HG03439 (cell line): ENCODE data around the gene C13orf46.

Experiments used
- ATAC-seq: cut with Tn5 transposase; IDR thresholded peaks from one replicate; pipeline ENCODE4 v1.9.1; 2021; ENCODE audit warnings: mild to moderate bottlenecking, moderate library complexity; ENCODE audit not compliant: unreplicated experiment

C13orf46 gene

GRCh38 chr13:114010401-114011101, 36.7 kb upstream of the C13orf46 start:
- no peak for ATAC-seq

- no peak for ATAC-seq
These were observed 35.9 kb upstream of the C13orf46 start for GRCh38 chr13:114009590-114010400.

DNA sequence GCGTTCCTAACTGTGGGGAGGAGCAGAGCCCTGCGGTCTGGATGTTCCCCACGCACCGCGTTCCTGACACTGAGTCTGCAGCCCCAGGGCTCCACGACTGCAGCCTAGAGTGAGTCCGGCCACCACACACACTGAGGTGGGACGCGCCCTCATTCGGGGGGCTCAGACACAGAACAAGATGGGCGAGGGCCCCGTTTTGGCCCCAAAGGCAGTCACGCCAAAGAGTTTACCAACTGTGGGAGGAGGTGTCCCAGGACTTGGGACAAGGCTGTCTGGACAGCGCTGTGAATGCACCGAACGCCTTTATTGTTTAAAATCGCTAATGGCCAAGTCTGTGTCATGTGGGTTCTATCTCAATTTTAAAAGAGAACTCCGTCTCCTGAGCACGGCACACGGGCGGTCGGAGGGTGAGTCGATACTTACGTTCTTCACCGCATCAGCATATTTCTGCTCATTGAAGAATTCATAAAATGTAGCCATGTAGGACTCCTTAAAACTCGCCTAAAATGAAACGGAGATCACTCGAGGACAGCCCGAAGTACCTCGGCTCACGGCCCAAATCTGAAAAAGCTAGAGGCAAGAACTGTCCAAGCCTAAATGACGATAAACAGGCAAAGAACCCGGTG, 35.2 kb upstream of the C13orf46 start:
- ATAC-seq, result no peak

- no peak for ATAC-seq
These were observed 33.7 kb upstream of the C13orf46 start for GRCh38 chr13:114007566-114007965.

- no peak for ATAC-seq
These were observed 31.4 kb upstream of the C13orf46 start for GRCh38 chr13:114005206-114005724.

GRCh38 chr13:114004420-114005205, 30.7 kb upstream of the C13orf46 start:
- no peak for ATAC-seq

GRCh38 chr13:114002771-114003321, 29.0 kb upstream of the C13orf46 start:
- ATAC-seq, result no peak

DNA sequence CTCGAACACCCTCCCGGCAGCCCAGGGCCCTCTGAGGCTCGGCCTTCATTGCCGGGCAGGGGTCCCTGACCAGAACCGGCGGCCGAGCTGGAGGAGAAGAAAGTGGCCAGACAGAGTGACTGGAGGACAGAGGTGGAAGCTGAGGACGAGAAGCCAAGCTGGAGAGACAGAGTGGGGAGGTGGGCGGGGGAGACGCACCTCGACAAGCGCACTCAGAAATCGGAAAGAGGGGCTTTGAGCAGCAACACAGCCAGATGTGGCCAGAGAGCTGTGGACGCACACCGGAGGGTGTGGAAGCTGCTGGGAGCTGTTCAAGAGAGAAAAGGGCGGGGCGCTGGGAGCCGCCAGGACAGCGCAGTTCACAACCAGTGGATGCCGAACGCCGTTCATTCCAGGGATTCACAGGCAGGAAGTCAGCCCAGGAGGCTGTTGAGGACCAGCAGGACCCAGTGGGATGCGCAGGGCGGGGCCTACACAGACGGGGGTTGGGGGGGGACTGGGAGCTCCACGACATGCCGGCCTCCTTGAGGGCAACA, 28.2 kb upstream of the C13orf46 start:
- ATAC-seq, result no peak

- no peak for ATAC-seq
These were observed 27.6 kb upstream of the C13orf46 start for GRCh38 chr13:114001331-114002008.

- no peak for ATAC-seq
These were observed 26.5 kb upstream of the C13orf46 start for GRCh38 chr13:114000151-114001040.

GRCh38 chr13:113999618-113999910, 25.7 kb upstream of the C13orf46 start:
- no peak for ATAC-seq

GRCh38 chr13:113998781-113999617, 25.1 kb upstream of the C13orf46 start:
- no peak for ATAC-seq

DNA sequence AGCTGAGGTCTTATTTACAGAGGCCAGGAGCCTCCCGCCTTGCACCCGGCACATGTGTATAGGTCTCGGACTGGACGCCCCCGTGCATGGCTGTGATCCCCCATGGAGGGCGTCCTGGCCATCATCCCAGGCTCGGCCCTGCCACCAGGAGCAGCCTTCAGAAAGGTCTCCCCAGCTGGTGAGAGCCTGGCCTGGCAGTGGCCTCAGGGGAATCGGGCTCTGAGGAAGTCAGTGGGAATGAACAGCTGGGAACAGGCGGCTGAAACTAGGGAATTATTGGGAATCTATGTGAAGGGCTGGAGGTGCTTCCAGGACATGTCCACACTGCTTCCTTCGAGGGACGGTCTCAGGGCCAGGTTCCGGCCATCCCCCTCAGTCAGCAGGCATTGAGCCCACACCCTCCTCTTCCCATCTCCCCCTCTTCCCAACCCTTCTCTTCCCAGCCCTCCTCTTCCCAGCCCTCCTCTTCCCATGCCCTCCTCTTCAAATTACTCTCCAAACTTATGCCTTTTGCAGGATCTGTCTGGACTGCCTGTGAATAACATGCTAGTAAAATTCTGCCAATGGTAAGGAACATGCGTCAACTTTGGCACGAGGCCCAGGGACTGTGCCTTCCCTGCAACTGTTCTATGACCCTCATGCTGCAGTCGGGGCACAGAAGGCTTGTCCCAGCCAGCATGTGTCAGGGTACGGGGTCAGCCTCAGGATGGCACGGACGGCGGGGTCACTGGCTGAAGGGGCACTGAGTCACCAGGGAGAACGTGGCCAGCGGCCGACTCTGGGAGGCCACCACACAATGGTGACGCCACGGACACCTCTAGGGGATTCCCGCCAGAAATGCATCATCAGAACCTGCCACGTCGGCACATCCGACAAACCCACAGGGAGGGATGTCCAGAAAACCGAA, 24.2 kb upstream of the C13orf46 start:
- ATAC-seq, result no peak

- no peak for ATAC-seq
These were observed 23.3 kb upstream of the C13orf46 start for GRCh38 chr13:113996912-113997745.

GRCh38 chr13:113996081-113996911, 22.4 kb upstream of the C13orf46 start:
- ATAC-seq, result no peak
